ENCODE results near the gene VAV3.

Gene VAV3

DNA sequence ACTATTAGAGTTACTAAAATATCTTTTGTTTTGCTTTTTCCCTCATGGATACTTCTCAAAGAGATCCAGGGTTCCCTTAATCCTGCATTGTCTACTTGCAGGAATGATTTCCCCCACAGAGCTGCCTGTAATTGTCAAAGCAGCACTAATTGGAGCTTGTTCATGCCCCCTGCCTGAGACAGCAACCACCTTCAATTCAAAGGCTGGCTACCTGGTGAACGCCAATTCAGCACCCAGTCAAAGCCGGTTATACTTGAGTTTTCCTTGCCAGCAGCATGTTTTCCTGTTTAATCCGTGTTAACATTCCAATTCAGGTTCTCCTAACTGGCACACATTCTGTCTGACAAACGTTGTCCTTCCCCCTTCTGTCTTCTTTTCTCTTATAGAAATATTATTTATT lies 441.2 kb downstream of the VAV3 start:
- DNase-seq, result no peak

DNA sequence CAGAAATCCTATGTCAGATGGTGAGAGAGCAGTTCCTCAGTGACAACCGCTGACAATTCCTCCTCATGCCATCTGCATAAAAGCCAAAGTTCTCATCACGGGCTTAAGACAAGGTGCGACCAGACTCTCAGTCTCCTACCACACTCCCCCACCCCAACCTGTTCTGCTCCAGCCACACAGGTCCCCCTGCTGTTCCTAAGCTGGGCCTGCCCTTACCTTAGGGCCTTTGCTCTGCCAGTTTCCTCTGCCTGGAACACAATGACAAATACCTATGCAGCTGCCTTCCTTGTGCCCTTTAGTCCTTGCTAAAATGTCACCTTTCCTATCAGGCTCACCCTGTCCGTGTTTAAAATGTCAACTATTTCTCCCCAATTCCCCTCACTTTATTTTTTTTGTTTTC lies 441.9 kb downstream of the VAV3 start:
- no peak for DNase-seq

All from NCI-H748 treated with DMSO at 0.1 percent for 48 hours (cell line).